GM21528 (cell line): ENCODE data around the gene CARS2.

Experiments
- ATAC-seq: cut with Tn5 transposase; IDR thresholded peaks from one replicate; pipeline ENCODE4 v1.9.1; 2021; ENCODE audit warnings: mild to moderate bottlenecking, moderate library complexity; ENCODE audit not compliant: unreplicated experiment, low FRiP score

Gene CARS2

GRCh38 chr13:110653271-110653670, 52.6 kb downstream of the CARS2 start:
- no peak for ATAC-seq

GRCh38 chr13:110652764-110653163, 53.2 kb downstream of the CARS2 start:
- no peak for ATAC-seq

GRCh38 chr13:110652231-110652730, 53.6 kb downstream of the CARS2 start:
- no peak for ATAC-seq

- ATAC-seq, result no peak
Measured at GRCh38 chr13:110651726-110652230, 54.1 kb downstream of the CARS2 start.

GRCh38 chr13:110651271-110651670, 54.6 kb downstream of the CARS2 start:
- ATAC-seq, result no peak

GRCh38 chr13:110650436-110650835, 55.5 kb downstream of the CARS2 start:
- ATAC-seq, result no peak

GRCh38 chr13:110649551-110649950, 56.4 kb downstream of the CARS2 start:
- ATAC-seq, result no peak

GRCh38 chr13:110648848-110649421, 57.0 kb downstream of the CARS2 start:
- no peak for ATAC-seq

- no peak for ATAC-seq
Measured at GRCh38 chr13:110648146-110648819, 57.6 kb downstream of the CARS2 start.

DNA sequence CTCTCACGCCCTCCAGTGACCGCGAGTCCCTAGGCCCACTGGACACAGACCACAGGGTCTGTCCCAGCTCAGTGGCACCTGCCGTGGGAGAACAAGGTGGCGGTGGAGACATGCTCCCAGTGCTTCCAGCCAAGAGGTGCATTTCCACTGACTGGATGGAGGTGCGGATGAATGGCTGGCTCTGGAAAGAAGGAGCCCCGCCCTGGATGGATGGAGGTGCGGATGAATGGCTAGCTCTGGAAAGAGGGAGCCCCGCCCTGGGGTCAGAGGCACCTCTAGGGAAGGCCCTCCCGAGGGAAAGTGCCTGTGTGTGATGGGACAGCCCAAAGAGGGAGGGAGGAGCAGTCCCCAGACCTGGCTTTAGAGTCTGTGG, 58.6 kb downstream of the CARS2 start:
- ATAC-seq, result no peak

GRCh38 chr13:110646442-110647364, 59.2 kb downstream of the CARS2 start:
- no peak for ATAC-seq

DNA sequence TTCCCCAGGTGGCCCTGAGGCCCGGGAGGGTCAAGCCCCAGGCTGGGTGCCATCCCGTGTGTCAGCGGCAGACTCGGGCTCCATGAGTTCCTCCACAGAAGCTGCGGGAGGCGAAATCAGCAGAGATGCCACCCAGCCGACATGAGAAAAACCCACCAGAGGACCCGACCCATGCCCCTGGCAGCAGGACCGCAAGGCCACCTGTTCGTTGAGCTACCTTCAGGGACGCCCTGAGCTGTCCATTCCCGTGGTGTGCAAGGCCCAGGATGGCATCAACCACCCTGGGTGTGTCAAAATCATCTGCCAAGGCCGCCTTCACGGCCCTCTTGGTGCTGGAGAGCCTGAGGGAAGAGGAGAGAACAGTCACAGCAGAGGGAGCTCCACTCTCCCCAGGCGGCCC, 60.2 kb downstream of the CARS2 start:
- ATAC-seq, result no peak

DNA sequence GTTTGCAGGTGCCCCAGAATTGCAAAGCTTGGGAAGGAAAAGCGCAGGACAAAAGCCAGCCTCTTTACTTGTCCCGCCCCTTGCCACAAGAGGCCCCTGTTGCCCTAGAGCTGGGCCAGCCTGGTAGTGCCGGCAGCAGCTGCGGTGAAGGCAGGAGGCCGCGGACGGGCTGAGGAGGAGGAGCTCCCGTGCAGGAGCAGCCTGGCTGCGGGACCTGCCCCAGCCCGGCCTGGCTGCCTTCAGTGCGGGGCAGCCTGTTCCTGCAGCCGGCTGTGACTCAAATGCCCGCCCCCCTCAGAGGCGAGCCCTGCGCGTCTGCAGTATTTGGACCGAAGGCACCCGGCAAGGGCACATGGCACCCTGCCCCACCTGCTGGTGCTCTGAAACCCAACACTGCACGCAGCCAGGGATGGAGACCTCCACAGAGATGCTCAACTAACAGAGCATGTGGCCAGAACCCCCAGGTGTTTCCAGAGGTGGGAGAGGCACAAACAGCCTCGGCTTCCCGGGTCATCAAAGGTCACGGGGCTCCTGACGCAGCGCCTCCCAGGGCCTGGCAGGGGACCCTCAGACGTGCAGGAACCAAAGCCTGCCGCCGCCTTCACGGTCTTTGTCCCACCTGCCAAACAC, 60.9 kb downstream of the CARS2 start:
- peak; percentile 79 for ATAC-seq

DNA sequence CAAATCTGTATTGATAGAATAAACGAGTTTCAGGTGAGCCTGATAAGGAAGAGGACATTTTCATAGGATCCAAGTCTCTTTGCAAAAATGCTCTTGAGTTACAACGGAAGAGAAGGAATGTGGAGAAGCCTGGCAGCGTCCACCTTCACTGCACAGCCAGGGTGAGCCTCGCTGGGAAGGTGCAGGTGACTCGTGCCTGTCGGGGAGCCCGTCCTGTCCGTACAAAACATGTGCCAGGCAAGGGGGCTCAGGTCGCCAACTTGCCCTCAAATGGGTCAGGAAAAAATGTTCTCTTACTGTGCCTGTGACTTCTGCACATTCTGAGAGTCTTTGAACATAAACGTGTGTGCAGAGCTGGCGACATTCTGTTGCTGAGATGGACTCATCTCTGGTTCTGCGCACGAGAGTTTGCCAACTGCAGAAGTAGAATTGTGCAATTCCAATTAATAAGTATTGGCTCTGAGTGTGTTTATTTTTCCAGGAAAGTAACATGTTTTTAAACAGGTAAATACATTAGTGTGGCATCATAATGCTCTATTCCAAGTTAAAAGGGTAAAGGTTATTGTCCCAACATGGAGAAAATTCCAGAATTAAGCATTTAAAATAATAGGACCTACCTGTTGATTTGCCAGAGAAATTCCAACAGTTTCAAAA, 62.0 kb downstream of the CARS2 start:
- ATAC-seq, result no peak

GRCh38 chr13:110643324-110643723, 62.6 kb downstream of the CARS2 start:
- ATAC-seq, result no peak

- ATAC-seq, result no peak
Measured at GRCh38 chr13:110642291-110642981, 63.5 kb downstream of the CARS2 start.

DNA sequence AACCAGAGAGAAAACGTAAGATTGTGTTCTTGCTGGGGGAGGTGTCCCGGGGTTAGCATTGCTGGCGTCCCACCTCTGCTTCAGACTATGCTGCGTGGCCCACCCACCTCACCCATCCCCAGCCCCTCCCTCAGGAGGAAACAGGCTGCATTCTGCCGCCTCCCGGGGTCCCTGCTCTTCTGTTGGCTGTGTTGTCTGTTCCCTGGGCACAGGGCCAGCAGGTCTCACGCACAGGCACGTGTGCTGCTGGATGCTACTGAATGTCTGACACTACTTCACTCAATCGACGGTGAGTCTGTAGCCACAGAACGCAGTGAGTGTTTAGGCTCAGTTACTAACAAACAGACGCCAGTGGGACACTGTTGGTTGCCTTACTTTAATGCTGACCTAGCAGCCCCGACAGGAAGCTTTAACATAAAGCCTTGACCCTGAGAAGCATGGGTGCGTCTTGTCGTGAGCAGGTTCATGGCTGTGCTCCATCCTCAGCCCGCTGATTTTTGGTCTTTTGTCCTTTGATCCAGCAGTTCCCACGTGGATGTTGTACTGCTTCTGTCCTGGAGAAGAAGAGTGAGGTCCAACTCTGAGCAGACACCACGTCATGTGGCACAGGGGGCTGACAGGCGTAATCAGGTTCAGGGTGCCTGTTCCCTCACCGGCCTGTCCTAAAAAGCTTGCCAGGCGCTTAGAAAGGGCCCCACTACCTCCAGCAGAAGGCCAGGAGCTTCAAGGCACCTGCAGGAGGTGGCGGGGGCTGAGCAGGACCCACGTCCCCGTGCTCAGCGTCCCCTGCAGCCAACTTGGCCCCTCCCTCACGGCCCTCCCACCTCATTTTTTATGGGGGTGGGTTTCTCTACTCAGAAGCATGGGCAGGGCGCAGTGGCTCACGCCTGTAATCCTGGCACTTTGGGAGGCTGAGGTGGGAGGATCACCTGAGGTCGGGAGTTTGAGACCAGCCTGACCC, 64.6 kb downstream of the CARS2 start:
- no peak for ATAC-seq

GRCh38 chr13:110640591-110641029, 65.3 kb downstream of the CARS2 start:
- ATAC-seq, result no peak
